Activated CD4-positive, alpha-beta T cell treated with anti-CD3 and anti-CD28 coated beads, Interleukin-2, amount 50 U/mL, for 24 hours (primary cell): ENCODE results near the gene DOP1B.
A peak's percentile ranks its signal among the peaks of the same experiment; 100 is the strongest.

Experiments used
- DNase-seq, 2 donors: peaks; one replicate each; pipeline ENCODE4 v3.0.0-alpha.2; 2020; ENCODE audit warnings: low read depth in 1 of 2, low spot score in 1 of 2

The DOP1B gene

GRCh38 chr21:36202726-36203602, 46.3 kb downstream of the DOP1B start:
- DNase-seq = no peak

- peak; percentile 3 to 53 for DNase-seq
Measured at GRCh38 chr21:36203603-36203889, 46.9 kb downstream of the DOP1B start.

DNA sequence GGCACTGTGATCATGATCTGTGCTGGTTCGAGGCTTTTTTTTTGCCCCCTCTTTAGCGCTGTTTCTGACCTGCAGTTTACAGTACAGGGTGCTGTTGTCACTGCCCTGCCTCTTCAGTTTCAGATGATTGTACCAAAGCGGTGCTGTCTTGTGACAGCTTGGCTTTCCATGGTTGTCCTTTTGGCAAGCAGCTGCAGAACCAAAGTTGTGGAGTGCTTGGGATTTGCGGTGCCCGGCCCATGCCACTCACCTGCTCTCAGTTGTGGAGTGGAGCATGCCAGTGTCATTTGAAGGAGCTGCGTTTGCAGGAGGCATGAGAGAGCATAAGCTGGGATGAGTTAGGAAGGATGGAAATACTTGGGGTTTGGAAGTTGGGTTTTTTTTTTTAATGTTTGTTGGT, 48.4 kb downstream of the DOP1B start:
- no peak for DNase-seq

DNA sequence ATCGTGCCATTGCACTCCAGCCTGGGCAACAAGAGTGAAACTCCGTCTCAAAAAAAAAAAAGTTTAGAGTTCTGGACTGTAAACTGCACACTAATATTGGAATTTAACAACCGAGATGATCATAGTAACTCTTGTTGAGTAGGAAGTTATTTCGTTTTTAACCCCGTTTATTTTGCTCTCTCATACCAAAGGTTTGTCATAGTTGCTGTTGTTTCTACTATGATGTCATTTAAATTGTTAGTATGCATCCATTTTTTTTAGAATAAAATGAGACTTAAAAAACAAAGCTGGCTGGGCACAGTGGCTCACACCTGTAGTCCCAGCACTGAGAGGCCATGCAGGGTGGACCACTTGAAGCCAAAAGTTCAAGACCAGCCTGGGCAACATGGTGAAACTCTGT, 49.3 kb downstream of the DOP1B start:
- DNase-seq = no peak
